Right lobe of liver (tissue), 6 donors: ENCODE data around the gene FBXL19. TPM values are rescaled to one million over a fixed set of nuclear protein-coding genes. Genes with fewer than 3 reads are reported as not detected.

Experiments
- ATAC-seq, 4 donors: fragments of 200-7000 bp; cut with Tn5 transposase; one replicate each; pipeline ENCODE4 v1.9.1; 2020; ENCODE audit warnings: mild to moderate bottlenecking in 4 of 4, moderate library complexity in 4 of 4
- DNase-seq, 3 donors: peaks; one replicate each; pipeline ENCODE4 v3.0.0-alpha.2; 2020
- H3K27ac ChIP-seq, 3 donors: fragments of 200-600 bp; one replicate each; pipeline ENCODE4 v1.8.0; 2022
- H3K27me3 ChIP-seq, 2 donors: fragments of 200-600 bp; one replicate each; pipeline ENCODE4 v1.8.0; 2022
- H3K36me3 ChIP-seq, 4 donors: fragments of 200-600 bp; sonication (generic) in 1 of 4; one replicate each; pipeline versions ENCODE4 v1.5.1 to v1.8.0; 2017 to 2022; ENCODE audit warnings: control low read depth in 1 of 4
- H3K4me1 ChIP-seq, 4 donors: fragments of 200-600 bp; sonication (generic) in 1 of 4; one replicate each; pipeline versions ENCODE4 v1.5.1 to v1.8.0; 2017 to 2022; ENCODE audit warnings: control low read depth in 1 of 4
- H3K4me3 ChIP-seq, 3 donors: fragments of 200-600 bp; one replicate each; pipeline ENCODE4 v1.8.0; 2022
- H3K9me3 ChIP-seq, 4 donors: fragments of 200-600 bp; sonication (generic) in 1 of 4; one replicate each; pipeline versions ENCODE4 v1.5.1 to v1.8.0; 2017 to 2022; ENCODE audit warnings: control low read depth in 1 of 4
- POLR2A ChIP-seq: fragments of 450-650 bp; IDR thresholded peaks from one replicate; pipeline ENCODE4 v1.6.1; 2017; ENCODE audit warnings: antibody characterized with exemption, mild to moderate bottlenecking
- WGBS: methylation state at CpG from one replicate; pipeline ENCODE4 v1.1.6; 2018; ENCODE audit warnings: low coverage, low lambda C conversion rate; ENCODE audit not compliant: insufficient coverage; ENCODE audit errors: missing lambda C conversion rate; 5-methylcytosine and 5-hydroxymethylcytosine counted together
- intact Hi-C, 2 donors: fragments of 100-400 bp; cut with DNase I; formaldehyde crosslinking; loops; one replicate each; pipeline versions ENCODE4 v1.11.2 to v1.14.1; 2022
- total RNA-seq, 6 experiments: library from RNA; depleted of rRNA in 2 of 6; stranded (reverse); fragments of >200 nt in 2 of 6; fragmentation: NEBNext Ultra II Directional in 3 of 6; extraction: Animal tissue kit (Norgen Biotek cat#: 25700) in 3 of 6; gene quantifications; one replicate each; pipeline versions ENCODE4 v1.1.0 to v1.2.4, GENCODE V29; 2016 to 2023
- TF ChIP-seq, protein P1 (sequence below), 4 donors: fragments of 200-600 bp in 3 of 4; fragments of 450-650 bp in 1 of 4; IDR thresholded peaks; one replicate each; pipeline versions ENCODE4 v1.5.1 to v1.8.0; 2016 to 2022; ENCODE audit warnings: antibody characterized with exemption in 4 of 4, mild to moderate bottlenecking in 2 of 4
- donor health status: DM: no; HTN: yes; CAD: no.
- donor health status: DM: no; HTN: no; CAD: no.
- donor health status: DM: no; HTN: no; CAD: no.
- donor health status: DM: no; HTN: yes; CAD: no.
- donor health status: DM: no; HTN: yes; CAD: no.

FBXL19 gene
- total RNA-seq, 6 experiments from 2014 or later = 2.8 to 8.0 (median 3.4) TPM

DNA sequence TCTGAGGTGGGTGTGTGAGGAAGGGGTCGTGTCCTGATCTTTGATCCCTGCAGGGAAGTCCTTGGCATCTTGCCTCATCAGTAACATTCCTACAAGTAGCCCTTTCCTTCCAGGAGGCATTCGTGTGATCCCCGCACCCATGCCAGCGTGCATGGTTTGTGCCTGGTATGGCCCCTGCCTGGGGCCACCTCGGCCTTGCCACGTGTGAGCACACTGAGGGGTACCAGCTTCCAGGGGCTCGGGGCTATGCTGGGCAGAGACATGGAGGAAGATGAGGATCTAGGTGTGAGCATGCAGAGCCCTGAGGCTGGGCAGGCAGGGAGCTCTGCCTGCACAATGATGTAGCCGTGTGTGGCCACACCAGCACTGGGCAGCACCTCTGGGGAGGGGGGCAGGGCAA lies 67.7 kb downstream of the FBXL19 start:
- H3K27ac ChIP-seq = no peak overlapping the region
- H3K4me1 ChIP-seq = peaks cover 0 to 24% (median 8%) of the 10 kb centered on the region in 4 donors
- intact Hi-C loops = loop anchor here in 1 of 2 donors (10.0 kb wide), 1 partner anchor 444 kb away; no protein-coding TSS in a partner anchor
- peaks cover 0 to 7% (median 0%) of the 10 kb centered on the region in 4 donors for H3K36me3 ChIP-seq
- no CpG with 5 or more reads among the region's 8 CpGs for WGBS
- TF ChIP-seq, protein P1, sequence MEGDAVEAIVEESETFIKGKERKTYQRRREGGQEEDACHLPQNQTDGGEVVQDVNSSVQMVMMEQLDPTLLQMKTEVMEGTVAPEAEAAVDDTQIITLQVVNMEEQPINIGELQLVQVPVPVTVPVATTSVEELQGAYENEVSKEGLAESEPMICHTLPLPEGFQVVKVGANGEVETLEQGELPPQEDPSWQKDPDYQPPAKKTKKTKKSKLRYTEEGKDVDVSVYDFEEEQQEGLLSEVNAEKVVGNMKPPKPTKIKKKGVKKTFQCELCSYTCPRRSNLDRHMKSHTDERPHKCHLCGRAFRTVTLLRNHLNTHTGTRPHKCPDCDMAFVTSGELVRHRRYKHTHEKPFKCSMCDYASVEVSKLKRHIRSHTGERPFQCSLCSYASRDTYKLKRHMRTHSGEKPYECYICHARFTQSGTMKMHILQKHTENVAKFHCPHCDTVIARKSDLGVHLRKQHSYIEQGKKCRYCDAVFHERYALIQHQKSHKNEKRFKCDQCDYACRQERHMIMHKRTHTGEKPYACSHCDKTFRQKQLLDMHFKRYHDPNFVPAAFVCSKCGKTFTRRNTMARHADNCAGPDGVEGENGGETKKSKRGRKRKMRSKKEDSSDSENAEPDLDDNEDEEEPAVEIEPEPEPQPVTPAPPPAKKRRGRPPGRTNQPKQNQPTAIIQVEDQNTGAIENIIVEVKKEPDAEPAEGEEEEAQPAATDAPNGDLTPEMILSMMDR (IDR thresholded peaks at IDR 0.05) = no peak
- TF ChIP-seq POLR2A = no peak
- ATAC-seq = no peak
- no peak for DNase-seq
- no peak overlapping the region for H3K4me3 ChIP-seq
- no peaks in the 10 kb centered on the region for H3K27me3 ChIP-seq
- H3K9me3 ChIP-seq = no peaks in the 10 kb centered on the region

DNA sequence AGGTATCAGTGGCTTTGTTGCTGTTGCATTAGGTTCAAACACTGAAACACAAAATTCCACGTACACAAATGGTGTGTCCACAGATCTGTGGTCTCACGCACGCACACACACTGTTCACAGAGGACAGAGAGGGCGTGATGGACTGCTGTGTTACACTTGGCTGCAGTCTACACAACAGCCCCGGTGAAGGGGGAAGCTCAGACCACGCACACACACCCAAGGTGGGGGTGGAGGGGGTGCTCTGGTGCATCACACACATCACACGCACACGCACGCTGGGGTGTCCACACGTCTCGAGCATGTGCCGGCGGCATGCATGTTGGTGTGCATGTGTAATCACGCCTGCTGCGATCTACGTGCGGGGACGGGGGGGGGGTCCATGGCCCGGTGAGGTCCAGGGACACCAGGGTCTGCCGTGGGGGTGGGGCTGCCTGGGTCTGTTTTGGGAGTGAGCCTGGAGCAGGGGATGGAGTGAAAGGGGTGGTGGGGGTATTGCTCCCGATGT lies 69.0 kb downstream of the FBXL19 start:
- WGBS = 93% methylated on average over 6 of the region's 21 CpGs
- TF ChIP-seq, protein P1 (IDR thresholded peaks at IDR 0.05) = no peak
- no peak for TF ChIP-seq POLR2A
- H3K4me1 ChIP-seq = peaks cover 0 to 15% (median 5%) of the 10 kb centered on the region in 4 donors
- no peak overlapping the region for H3K27ac ChIP-seq
- H3K9me3 ChIP-seq = no peaks in the 10 kb centered on the region
- no peak for ATAC-seq
- no peak overlapping the region for H3K4me3 ChIP-seq
- H3K36me3 ChIP-seq = no peaks in the 10 kb centered on the region
- no peak for DNase-seq
- intact Hi-C loops = loop anchor here in 1 of 2 donors (10.0 kb wide), 1 partner anchor 442 kb away; no protein-coding TSS in a partner anchor
- no peaks in the 10 kb centered on the region for H3K27me3 ChIP-seq

DNA sequence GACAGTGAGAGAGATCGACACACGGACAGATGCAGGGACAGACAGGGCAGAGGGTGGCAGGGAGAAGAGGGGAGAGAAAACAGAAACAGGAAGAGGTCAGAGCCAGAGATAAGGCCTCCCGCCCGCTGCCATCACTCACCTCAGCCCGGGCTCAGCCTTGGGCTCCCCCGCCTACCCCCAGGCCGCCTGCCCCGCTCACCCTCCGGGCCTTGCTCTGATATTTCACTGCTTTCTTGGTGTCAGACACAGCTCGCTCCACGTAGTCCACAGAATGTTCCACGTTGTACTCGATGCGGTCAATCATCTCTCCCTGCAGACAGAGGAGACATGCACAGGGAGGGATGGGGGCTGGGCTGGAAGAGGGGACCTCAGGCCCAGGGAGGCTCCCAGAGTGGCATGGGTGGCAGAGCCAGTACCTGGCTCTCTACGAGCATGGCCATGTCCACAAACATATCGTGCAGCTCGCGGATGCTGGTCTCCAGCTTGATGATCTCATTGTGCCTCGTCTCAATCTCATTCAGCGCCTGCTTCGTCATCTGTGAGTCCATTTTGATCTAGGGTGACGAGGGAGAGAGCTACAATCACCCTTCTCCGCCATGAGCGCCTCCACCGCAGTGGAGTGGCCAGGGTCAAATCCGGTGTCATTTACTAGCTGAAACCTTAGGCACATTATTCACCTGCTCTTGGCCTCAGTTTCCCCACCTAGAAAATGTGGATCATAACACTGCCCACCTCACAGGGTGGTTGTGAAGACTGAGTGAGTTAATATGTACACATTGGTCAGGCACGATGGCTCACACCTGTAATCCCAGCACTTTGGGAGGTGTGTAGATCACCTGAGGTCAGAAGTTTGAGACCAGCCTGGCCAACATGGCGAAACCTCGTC lies 69.8 kb downstream of the FBXL19 start:
- ATAC-seq (no peak), DNase-seq (no peak)
- intact Hi-C loops = loop anchor here in 1 of 2 donors (10.0 kb wide), 1 partner anchor 442 kb away; no protein-coding TSS in a partner anchor
- TF ChIP-seq, protein P1 (IDR thresholded peaks at IDR 0.05) = no peak
- no peak for TF ChIP-seq POLR2A
- Histone ChIP-seq H3K27ac (no peak overlapping the region), H3K27me3 (no peaks in the 10 kb centered on the region), H3K36me3 (no peaks in the 10 kb centered on the region), H3K4me1 (peaks cover 0 to 24% (median 6%) of the 10 kb centered on the region in 4 donors), H3K9me3 (no peaks in the 10 kb centered on the region), H3K4me3 (no peak overlapping the region)
- 77% methylated on average over 10 of the region's 29 CpGs for WGBS

DNA sequence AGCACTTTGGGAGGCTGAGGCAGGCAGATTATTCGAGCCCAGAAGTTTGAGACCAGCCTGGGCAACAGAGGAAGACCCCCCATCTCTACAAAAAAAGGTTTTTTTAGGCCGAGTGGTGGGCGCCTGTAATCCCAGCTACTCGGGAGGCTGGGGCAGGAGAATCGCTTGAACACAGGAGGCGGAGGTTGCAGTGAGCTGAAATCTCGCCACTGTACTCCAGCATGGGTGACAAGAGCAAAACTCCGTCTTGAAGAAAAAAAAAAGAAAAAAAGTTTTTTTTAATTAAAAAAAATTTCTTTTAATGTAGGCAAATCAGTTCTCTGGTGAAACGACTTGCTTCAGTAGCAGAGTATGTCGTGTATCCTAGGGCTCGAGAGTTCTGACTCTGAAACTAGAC lies 72.6 kb downstream of the FBXL19 start:
- no peak for ATAC-seq
- intact Hi-C loops = loop anchor here in 1 of 2 donors (10.0 kb wide), 1 partner anchor 439 kb away; no protein-coding TSS in a partner anchor

More for the DNA sequence above, 72.6 kb downstream of the FBXL19 start:
- Histone ChIP-seq H3K27me3 (no peaks in the 10 kb centered on the region), H3K27ac (peak overlapping the region; percentile 95 to 99 (median 97)), H3K36me3 (no peaks in the 10 kb centered on the region), H3K4me3 (peak overlapping the region; percentile 58 to 69 (median 69)), H3K4me1 (peaks cover 0 to 50% (median 19%) of the 10 kb centered on the region in 4 donors), H3K9me3 (no peaks in the 10 kb centered on the region)
- no peak for TF ChIP-seq POLR2A
- TF ChIP-seq, protein P1 (IDR thresholded peaks at IDR 0.05) = no peak
- no peak for DNase-seq
- WGBS = 60% methylated on average over 11 of the region's 11 CpGs
